Measurements from ENCODE around the gene SLC19A1. TPM values are rescaled to one million over a fixed set of nuclear protein-coding genes. Genes with fewer than 3 reads are reported as not detected.
A peak's percentile ranks its signal among the peaks of the same experiment; 100 is the strongest.

The SLC19A1 gene
- total RNA-seq, 4 donors from 2014 or later = 10.7 to 70.8 (median 30.5) TPM

DNA sequence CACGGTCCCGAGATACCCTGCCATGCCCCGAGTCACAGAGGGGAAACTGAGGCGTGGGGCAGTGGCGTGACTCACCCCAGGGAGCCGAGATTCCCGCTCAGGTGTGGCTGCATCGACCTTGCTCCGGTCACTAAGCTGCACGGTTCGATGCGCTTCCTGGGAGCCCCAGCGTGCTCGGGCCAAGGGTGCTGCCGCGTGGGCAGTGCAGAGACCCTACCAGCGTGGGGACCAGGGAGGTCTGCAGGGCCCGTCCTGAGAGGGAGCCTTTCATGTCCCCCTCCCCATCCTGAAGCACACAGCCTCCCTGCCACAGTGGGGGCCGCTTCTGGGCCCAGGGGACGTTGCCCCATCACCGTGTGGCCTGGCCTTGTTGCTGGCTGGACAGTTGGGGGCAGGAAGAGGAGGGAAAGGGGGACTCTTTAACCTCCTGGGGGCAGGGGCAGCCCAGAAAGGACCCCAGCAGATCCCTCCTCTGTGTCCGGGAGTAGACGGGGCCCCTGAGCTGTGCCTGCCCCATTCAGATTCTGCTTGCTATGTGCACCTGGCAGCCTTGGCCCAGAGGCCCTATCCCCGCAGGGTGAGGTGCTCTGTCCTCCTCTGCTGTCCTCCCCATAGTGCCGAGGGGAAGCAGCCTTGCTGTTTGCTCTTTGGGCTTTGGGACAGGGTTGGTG lies 84.9 kb downstream of the SLC19A1 start:
- Histone ChIP-seq H3K4me3 (peak overlapping the region in 1 of 4 donors; percentile 8), H3K27me3 (no peaks in the 10 kb centered on the region), H3K4me1 (peaks cover 0 to 9% (median 0%) of the 10 kb centered on the region in 4 donors), H3K36me3 (no peaks in the 10 kb centered on the region), H3K27ac (no peak overlapping the region), H3K9me3 (no peaks in the 10 kb centered on the region)
- TF ChIP-seq POLR2A (IDR thresholded peaks at IDR 0.05) = no peak
- TF ChIP-seq, protein P1, sequence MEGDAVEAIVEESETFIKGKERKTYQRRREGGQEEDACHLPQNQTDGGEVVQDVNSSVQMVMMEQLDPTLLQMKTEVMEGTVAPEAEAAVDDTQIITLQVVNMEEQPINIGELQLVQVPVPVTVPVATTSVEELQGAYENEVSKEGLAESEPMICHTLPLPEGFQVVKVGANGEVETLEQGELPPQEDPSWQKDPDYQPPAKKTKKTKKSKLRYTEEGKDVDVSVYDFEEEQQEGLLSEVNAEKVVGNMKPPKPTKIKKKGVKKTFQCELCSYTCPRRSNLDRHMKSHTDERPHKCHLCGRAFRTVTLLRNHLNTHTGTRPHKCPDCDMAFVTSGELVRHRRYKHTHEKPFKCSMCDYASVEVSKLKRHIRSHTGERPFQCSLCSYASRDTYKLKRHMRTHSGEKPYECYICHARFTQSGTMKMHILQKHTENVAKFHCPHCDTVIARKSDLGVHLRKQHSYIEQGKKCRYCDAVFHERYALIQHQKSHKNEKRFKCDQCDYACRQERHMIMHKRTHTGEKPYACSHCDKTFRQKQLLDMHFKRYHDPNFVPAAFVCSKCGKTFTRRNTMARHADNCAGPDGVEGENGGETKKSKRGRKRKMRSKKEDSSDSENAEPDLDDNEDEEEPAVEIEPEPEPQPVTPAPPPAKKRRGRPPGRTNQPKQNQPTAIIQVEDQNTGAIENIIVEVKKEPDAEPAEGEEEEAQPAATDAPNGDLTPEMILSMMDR (IDR thresholded peaks at IDR 0.05) = no peak
- DNase-seq = no peak

DNA sequence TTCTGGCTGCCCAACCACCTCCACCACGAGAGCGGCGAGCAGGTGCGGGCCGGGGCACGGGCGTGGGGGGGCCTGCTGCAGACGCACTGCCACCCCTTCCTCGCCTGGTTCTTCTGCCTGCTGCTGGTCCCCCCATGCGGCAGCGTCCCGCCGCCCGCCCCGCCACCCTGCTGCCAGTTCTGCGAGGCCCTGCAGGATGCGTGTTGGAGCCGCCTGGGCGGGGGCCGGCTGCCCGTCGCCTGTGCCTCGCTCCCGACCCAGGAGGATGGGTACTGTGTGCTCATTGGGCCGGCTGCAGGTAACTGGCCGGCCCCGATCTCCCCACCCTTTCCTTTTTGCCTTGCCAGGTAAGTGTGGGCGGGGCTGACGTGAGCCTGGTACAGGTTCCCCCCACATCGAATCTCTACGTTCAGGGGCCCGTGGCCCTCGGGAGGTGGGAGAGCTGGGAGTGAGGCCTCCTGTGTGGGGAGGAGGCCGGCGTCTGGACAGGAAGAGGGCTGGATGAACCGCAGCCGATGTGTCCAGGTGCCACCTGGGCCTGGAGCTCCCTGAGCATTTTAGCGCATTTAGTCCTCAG lies 85.6 kb downstream of the SLC19A1 start:
- Histone ChIP-seq H3K4me1 (peaks cover 0 to 9% (median 0%) of the 10 kb centered on the region in 4 donors), H3K27me3 (no peaks in the 10 kb centered on the region), H3K27ac (no peak overlapping the region), H3K9me3 (no peaks in the 10 kb centered on the region), H3K36me3 (no peaks in the 10 kb centered on the region), H3K4me3 (peak overlapping the region in 2 of 4 donors; percentile 22 to 25)
- TF ChIP-seq, protein P1 (IDR thresholded peaks at IDR 0.05) = no peak
- DNase-seq = no peak

DNA sequence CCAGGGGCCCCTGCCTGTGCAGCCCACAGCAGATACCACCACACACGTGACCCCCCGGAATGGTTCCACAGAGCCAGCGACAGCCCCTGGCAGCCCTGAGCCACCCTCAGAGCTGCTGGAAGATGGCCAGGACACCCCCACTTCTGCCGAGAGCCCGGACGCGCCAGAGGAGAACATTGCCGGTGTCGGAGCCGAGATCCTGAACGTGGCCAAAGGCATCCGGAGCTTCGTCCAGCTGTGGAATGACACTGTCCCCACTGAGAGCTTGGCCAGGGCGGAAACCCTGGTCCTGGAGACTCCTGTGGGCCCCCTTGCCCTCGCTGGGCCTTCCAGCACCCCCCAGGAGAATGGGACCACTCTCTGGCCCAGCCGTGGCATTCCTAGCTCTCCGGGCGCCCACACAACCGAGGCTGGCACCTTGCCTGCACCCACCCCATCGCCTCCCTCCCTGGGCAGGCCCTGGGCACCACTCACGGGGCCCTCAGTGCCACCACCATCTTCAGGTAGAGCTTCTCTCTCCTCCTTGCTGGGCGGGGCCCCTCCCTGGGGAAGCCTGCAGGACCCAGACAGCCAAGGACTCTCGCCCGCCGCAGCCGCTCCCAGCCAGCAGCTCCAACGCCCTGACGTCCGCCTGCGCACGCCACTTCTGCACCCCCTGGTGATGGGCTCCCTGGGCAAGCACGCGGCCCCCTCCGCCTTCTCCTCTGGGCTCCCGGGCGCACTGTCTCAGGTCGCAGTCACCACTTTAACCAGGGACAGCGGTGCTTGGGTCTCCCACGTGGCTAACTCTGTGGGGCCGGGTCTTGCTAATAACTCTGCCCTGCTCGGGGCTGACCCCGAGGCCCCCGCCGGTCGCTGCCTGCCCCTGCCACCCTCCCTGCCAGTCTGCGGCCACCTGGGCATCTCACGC lies 86.3 kb downstream of the SLC19A1 start:
- Histone ChIP-seq H3K4me1 (peaks cover 0 to 9% (median 0%) of the 10 kb centered on the region in 4 donors), H3K36me3 (no peaks in the 10 kb centered on the region), H3K9me3 (no peaks in the 10 kb centered on the region), H3K27me3 (no peaks in the 10 kb centered on the region), H3K27ac (peak overlapping the region in 3 of 4 donors; percentile 0 to 10 (median 1)), H3K4me3 (peak overlapping the region in 2 of 4 donors; percentile 22 to 25)
- no peak for DNase-seq
- no peak for TF ChIP-seq POLR2A (IDR thresholded peaks at IDR 0.05)
- TF ChIP-seq, protein P1 (IDR thresholded peaks at IDR 0.05) = no peak

DNA sequence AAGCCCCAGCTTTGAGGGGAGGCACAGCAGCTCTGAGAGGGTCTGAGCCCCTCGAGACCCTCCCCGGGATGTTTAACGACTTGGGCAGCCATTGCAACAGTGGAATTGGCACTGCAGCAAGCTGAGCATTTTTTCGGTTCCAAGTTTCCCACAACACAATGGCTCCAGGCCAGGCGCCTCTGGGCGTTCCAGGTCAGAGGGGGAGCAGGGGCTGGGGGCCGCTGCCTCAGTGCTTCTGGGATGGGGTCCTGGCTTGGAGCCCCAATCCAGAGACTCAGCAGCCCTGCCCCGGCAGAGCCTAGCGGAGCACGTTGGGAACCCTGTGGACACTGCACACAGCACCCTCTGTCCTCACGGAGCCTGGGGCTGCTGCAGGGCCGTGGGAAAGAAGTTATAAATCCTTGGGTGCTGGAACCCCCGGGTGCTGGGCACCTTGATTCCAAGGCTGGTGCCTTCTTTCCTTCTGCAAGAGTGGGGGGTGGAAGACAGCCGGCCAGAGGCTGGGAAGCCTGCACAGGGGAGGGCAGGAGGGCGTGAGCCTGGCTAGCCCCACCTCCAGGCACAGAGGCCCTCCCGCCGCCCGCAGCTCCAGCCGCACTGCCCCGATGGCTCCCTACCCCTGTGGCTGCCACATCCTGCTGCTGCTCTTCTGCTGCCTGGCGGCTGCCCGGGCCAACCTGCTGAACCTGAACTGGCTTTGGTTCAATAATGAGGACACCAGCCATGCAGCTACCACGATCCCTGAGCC lies 87.1 kb downstream of the SLC19A1 start:
- peak overlapping the region in 2 of 4 donors; percentile 22 to 25 for H3K4me3 ChIP-seq
- DNase-seq = no peak
- H3K9me3 ChIP-seq = no peaks in the 10 kb centered on the region
- H3K36me3 ChIP-seq = no peaks in the 10 kb centered on the region
- peak overlapping the region in 3 of 4 donors; percentile 10 to 25 (median 22) for H3K27ac ChIP-seq
- peaks cover 0 to 9% (median 0%) of the 10 kb centered on the region in 4 donors for H3K4me1 ChIP-seq
- TF ChIP-seq, protein P1 (IDR thresholded peaks at IDR 0.05) = no peak
- no peak for TF ChIP-seq POLR2A (IDR thresholded peaks at IDR 0.05)
- no peaks in the 10 kb centered on the region for H3K27me3 ChIP-seq

Measured in Peyer's patch (tissue), 4 donors.